GM12892 (cell line): ENCODE results near the gene AVL9.
A peak's percentile ranks its signal among the peaks of the same experiment; 100 is the strongest.
"Not testable (repeated sequence)": the region's sequence is repeated elsewhere in the genome, so short reads cannot be mapped to it uniquely, and the experiment has no call there.

Source experiments
- DNase-seq: peaks from one replicate; pipeline ENCODE4 v3.0.0; 2011; ENCODE audit not compliant: insufficient read length
- FAIRE-seq: peaks from 2 replicates; lab custom pipeline; 2011; peaks lifted over from hg19 to GRCh38; lab: Jason Lieb, UNC
- POLR2A ChIP-seq: IDR thresholded peaks from 2 replicates; pipeline ENCODE4 v1.6.1; 2011; ENCODE audit warnings: low read depth, low read length, control low read depth
- POLR2AphosphoS5 ChIP-seq: IDR thresholded peaks from 2 replicates; pipeline ENCODE4 v1.6.1; 2011; ENCODE audit warnings: low read depth, low read length, control low read depth
- TAF1 ChIP-seq: IDR thresholded peaks from 2 replicates; pipeline ENCODE4 v1.6.1; 2011; ENCODE audit warnings: low read depth, mild to moderate bottlenecking, control low read depth, low read length, borderline replicate concordance

AVL9 gene

GRCh38 chr7:32611201-32612099 is 116.2 kb downstream of the AVL9 start:
- TF ChIP-seq TAF1 (no peak), POLR2AphosphoS5 (no peak), POLR2A (no peak)
- FAIRE-seq: no peak
- no peak for DNase-seq

- no peak for FAIRE-seq
Measured at GRCh38 chr7:32616625-32617024, 121.3 kb downstream of the AVL9 start.

GRCh38 chr7:32618470-32618869 is 123.2 kb downstream of the AVL9 start:
- DNase-seq: no peak
- no peak for FAIRE-seq
- TF ChIP-seq TAF1 (no peak), POLR2A (no peak), POLR2AphosphoS5 (no peak)

More at GRCh38 chr7:32616625-32617024, 121.3 kb downstream of the AVL9 start:
- TF ChIP-seq POLR2A (no peak), TAF1 (no peak), POLR2AphosphoS5 (no peak)
- DNase-seq: no peak

- FAIRE-seq (no peak), DNase-seq (no peak)
- TF ChIP-seq TAF1: no peak
- TF ChIP-seq POLR2A: no peak
- no peak for TF ChIP-seq POLR2AphosphoS5
Measured at GRCh38 chr7:32618987-32619386, 123.7 kb downstream of the AVL9 start.

- not testable (repeated sequence) for FAIRE-seq, DNase-seq
Measured at GRCh38 chr7:32619416-32619815, 124.1 kb downstream of the AVL9 start.

- no peak for FAIRE-seq
- no peak for DNase-seq
- TF ChIP-seq TAF1: no peak
- no peak for TF ChIP-seq POLR2AphosphoS5
- no peak for TF ChIP-seq POLR2A
Measured at GRCh38 chr7:32631021-32631420, 135.7 kb downstream of the AVL9 start.

- not testable (repeated sequence) for DNase-seq, FAIRE-seq
Measured at GRCh38 chr7:32631590-32632497, 136.6 kb downstream of the AVL9 start.

- not testable (repeated sequence) for FAIRE-seq
Measured at GRCh38 chr7:32633446-32633845, 138.2 kb downstream of the AVL9 start.

GRCh38 chr7:32634798-32635393 is 139.6 kb downstream of the AVL9 start:
- not testable (repeated sequence) for DNase-seq, FAIRE-seq

More at GRCh38 chr7:32633446-32633845, 138.2 kb downstream of the AVL9 start:
- not testable (repeated sequence) for DNase-seq

- FAIRE-seq: peak; percentile 21
- not testable (repeated sequence) for DNase-seq
Measured at GRCh38 chr7:32636725-32637462, 141.6 kb downstream of the AVL9 start.

- not testable (repeated sequence) for DNase-seq, FAIRE-seq
Measured at GRCh38 chr7:32637611-32638010, 142.3 kb downstream of the AVL9 start.
